ENCODE data around the gene RASGRF1. TPM values are rescaled to one million over a fixed set of nuclear protein-coding genes. Genes with fewer than 3 reads are reported as not detected.

Gene RASGRF1
- total RNA-seq, 4 donors from 2014 or later, result 0.14 to 0.75 (median 0.64) TPM; not detected in 1

DNA sequence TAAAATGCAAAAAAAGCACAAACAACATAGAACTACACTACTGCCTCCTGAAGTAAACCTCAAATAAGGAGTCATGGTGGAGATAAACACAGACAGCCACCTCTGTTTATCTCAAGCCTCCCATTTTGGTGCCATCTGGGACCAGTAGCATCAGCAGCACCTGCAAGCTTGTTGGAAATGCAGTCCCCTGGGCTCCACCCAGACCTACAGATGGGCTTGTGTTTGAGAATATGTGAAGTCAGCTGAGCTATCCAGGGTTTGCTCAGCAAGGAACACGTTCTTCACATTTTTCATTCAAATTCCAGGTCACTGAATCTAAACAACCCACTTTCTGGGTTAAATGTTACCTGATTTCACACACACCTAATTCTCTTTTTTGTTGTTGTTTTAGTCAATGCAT is 45.5 kb downstream of the RASGRF1 start:
- H3K4me1 ChIP-seq, result no peaks in the 10 kb centered on the region
- no peak overlapping the region for H3K27ac ChIP-seq
- in situ Hi-C loops (cut with MboI; ENCODE audit: low pct_ligation_motif_present in 1 of 4, low pct_unique_long_range_greater_than_20kb in 1 of 4, low sequenced_read_pairs in 3 of 4) (no loop called here), intact Hi-C loops (cut with DNase I; ENCODE audit: low total_unique reads) (no loop called here)
- TF ChIP-seq EP300 (IDR thresholded peaks at IDR 0.05; ENCODE audit: low read depth), result no peak
- no peak for TF ChIP-seq POLR2AphosphoS5 (IDR thresholded peaks at IDR 0.05)
- TF ChIP-seq POLR2A (IDR thresholded peaks at IDR 0.05), result no peak
- TF ChIP-seq, protein P1, sequence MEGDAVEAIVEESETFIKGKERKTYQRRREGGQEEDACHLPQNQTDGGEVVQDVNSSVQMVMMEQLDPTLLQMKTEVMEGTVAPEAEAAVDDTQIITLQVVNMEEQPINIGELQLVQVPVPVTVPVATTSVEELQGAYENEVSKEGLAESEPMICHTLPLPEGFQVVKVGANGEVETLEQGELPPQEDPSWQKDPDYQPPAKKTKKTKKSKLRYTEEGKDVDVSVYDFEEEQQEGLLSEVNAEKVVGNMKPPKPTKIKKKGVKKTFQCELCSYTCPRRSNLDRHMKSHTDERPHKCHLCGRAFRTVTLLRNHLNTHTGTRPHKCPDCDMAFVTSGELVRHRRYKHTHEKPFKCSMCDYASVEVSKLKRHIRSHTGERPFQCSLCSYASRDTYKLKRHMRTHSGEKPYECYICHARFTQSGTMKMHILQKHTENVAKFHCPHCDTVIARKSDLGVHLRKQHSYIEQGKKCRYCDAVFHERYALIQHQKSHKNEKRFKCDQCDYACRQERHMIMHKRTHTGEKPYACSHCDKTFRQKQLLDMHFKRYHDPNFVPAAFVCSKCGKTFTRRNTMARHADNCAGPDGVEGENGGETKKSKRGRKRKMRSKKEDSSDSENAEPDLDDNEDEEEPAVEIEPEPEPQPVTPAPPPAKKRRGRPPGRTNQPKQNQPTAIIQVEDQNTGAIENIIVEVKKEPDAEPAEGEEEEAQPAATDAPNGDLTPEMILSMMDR (IDR thresholded peaks at IDR 0.05), result no peak
- no peak for DNase-seq
- H3K4me3 ChIP-seq, result no peak overlapping the region
- H3K9me3 ChIP-seq, result no peaks in the 10 kb centered on the region
- no peaks in the 10 kb centered on the region for H3K36me3 ChIP-seq
- 20 to 38% methylated on average over 1 of the region's 1 CpG for WGBS, 2 donors (ENCODE audit: low coverage in 1 of 2)
- no peaks in the 10 kb centered on the region for H3K27me3 ChIP-seq

DNA sequence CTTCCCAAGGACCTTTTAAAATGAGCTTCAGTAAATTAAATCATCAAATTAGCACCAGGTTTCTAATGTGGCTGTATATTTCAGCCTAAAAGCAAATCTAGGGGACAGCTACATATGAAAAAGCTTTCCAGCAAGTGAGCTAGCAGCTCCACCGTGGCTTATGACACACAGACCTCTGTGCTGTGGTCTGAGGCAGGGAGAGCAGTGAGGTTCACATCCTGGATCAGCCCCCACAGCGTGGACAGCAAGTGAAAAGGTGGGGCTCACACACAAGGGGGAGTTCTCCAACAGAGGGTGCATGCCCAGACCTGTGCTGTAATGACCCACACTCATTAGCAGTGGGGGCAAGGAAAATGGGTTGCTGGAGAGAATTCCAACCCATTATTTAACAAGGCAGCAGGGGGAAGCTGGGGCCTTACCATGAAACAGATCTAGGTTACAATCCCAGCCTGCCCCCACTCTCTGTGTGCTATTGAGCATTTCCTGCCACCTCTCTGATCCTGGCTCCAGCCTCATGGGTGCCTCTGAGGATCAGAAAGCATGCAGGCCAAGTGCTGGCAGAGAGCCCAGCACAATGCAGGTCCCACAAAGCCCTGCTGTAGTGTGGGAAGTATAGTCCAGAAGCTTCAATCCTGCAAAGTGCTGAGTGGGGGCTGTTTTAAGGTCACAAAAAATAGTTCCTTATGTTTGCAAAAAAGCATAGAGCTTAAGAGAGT is 48.2 kb downstream of the RASGRF1 start:
- no peak overlapping the region for H3K27ac ChIP-seq
- intact Hi-C loops (cut with DNase I; ENCODE audit: low total_unique reads) (no loop called here), in situ Hi-C loops (cut with MboI; ENCODE audit: low pct_ligation_motif_present in 1 of 4, low pct_unique_long_range_greater_than_20kb in 1 of 4, low sequenced_read_pairs in 3 of 4) (no loop called here)
- 58% methylated on average over 2 of the region's 2 CpGs; no CpG with 5 or more reads in 1 of the 2 donors for WGBS, 2 donors (ENCODE audit: low coverage in 1 of 2)
- no peak for DNase-seq
- no peak overlapping the region for H3K4me3 ChIP-seq
- no peaks in the 10 kb centered on the region for H3K4me1 ChIP-seq
- no peaks in the 10 kb centered on the region for H3K9me3 ChIP-seq
- TF ChIP-seq EP300 (IDR thresholded peaks at IDR 0.05; ENCODE audit: low read depth), result no peak
- no peak for TF ChIP-seq POLR2AphosphoS5 (IDR thresholded peaks at IDR 0.05)
- no peaks in the 10 kb centered on the region for H3K36me3 ChIP-seq
- H3K27me3 ChIP-seq, result no peaks in the 10 kb centered on the region

DNA sequence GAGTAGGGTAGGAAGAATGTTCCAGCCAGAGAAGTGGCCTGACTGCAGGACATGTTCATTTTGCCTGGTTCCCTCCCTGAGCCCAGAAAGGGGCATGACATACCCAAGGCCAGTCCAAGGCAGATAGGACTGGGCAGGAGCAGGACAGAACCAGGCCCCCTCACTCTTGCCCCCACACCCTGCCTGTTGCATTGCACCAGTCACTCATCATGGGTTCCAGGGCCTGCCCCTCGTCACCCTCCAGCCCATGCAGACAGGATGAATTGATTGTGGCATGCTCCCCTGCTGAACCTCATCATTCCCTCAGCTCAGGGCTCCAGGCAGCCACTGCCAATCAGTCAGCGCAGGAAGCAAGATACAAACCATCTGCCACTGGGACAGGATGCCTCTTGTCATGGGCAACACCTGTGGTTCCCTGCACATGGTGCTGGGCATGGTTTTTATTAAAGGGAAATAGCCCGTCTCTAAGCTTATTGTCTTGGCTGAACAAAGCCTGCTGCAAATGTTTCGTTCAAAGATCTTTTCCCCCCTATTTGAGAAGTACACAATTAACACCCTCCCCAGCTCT is 48.9 kb downstream of the RASGRF1 start:
- intact Hi-C loops (cut with DNase I; ENCODE audit: low total_unique reads) (no loop called here), in situ Hi-C loops (cut with MboI; ENCODE audit: low pct_ligation_motif_present in 1 of 4, low pct_unique_long_range_greater_than_20kb in 1 of 4, low sequenced_read_pairs in 3 of 4) (no loop called here)
- WGBS, 2 donors (ENCODE audit: low coverage in 1 of 2), result 71% methylated on average over 4 of the region's 4 CpGs; no CpG with 5 or more reads in 1 of the 2 donors

DNA sequence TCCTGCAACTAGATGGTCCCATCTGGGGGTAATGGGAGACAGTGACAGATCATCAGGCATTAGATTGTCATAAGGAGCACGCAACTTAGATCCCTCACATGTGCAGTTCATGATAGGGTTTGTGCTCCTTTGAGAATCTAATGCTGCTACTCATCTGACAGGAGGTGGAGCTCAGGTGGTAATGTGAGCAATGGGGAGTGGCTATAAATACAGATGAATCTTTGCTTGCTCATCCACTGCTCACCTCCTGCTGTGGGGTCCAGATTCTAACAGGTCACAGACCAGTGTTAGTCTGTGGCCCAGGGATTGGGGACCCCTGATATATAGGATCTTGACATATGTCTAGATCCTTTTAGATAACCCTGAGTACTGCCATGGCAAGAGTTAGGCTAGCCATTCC is 52.7 kb downstream of the RASGRF1 start:
- Histone ChIP-seq H3K4me3 (no peak overlapping the region), H3K27ac (no peak overlapping the region), H3K27me3 (peaks cover 3% of the 10 kb centered on the region), H3K36me3 (no peaks in the 10 kb centered on the region), H3K9me3 (no peaks in the 10 kb centered on the region), H3K4me1 (no peaks in the 10 kb centered on the region)
- no peak for DNase-seq
- intact Hi-C loops (cut with DNase I; ENCODE audit: low total_unique reads), result no loop called here
- WGBS, 2 donors (ENCODE audit: low coverage in 1 of 2), result 96% methylated on average over 1 of the region's 1 CpG; no CpG with 5 or more reads in 1 of the 2 donors
- no peak for TF ChIP-seq POLR2A (IDR thresholded peaks at IDR 0.05)
- TF ChIP-seq POLR2AphosphoS5 (IDR thresholded peaks at IDR 0.05), result no peak
- TF ChIP-seq, protein P1 (IDR thresholded peaks at IDR 0.05), result no peak
- no peak for TF ChIP-seq EP300 (IDR thresholded peaks at IDR 0.05; ENCODE audit: low read depth)
- in situ Hi-C loops (cut with MboI; ENCODE audit: low pct_ligation_motif_present in 1 of 4, low pct_unique_long_range_greater_than_20kb in 1 of 4, low sequenced_read_pairs in 3 of 4), result loop anchor here in 1 of 4 donors (10.0 kb wide), 1 partner anchor 147 kb away; no protein-coding TSS in a partner anchor

More for the DNA sequence above, 48.9 kb downstream of the RASGRF1 start:
- TF ChIP-seq, protein P1 (IDR thresholded peaks at IDR 0.05), result no peak
- TF ChIP-seq EP300 (IDR thresholded peaks at IDR 0.05; ENCODE audit: low read depth) (no peak), POLR2A (IDR thresholded peaks at IDR 0.05) (no peak), POLR2AphosphoS5 (IDR thresholded peaks at IDR 0.05) (no peak)
- Histone ChIP-seq H3K27ac (no peak overlapping the region), H3K4me3 (no peak overlapping the region), H3K4me1 (no peaks in the 10 kb centered on the region), H3K27me3 (peaks cover 3% of the 10 kb centered on the region), H3K9me3 (no peaks in the 10 kb centered on the region), H3K36me3 (no peaks in the 10 kb centered on the region)
- no peak for DNase-seq
